HAP-1 (cell line): ENCODE data around the gene SLC6A20.
"Not testable (repeated sequence)": the region's sequence is repeated elsewhere in the genome, so short reads cannot be mapped to it uniquely, and the experiment has no call there.

Experiments
- DNase-seq, 2 experiments: peaks; one replicate each; pipeline ENCODE4 v3.0.0-alpha.2; 2016 to 2020; ENCODE audit warnings: low spot score in 2 of 2
- H3K27me3 ChIP-seq: fragments of 250-450 bp; sonication (Bioruptor Pico); 2 replicates; pipeline ENCODE4 v1.5.1; 2020; ENCODE audit warnings: low read depth, mild to moderate bottlenecking, moderate library complexity
- H3K36me3 ChIP-seq: fragments of 250-450 bp; sonication (Bioruptor Pico); replicated peaks from 2 replicates; pipeline ENCODE4 v1.5.1; 2020; ENCODE audit warnings: mild to moderate bottlenecking
- H3K4me1 ChIP-seq: fragments of 250-450 bp; sonication (Bioruptor Pico); 2 replicates; pipeline ENCODE4 v1.5.1; 2020; ENCODE audit warnings: mild to moderate bottlenecking
- H3K4me3 ChIP-seq: fragments of 250-450 bp; sonication (Bioruptor Pico); 2 replicates; pipeline ENCODE4 v1.5.1; 2020; ENCODE audit warnings: mild to moderate bottlenecking, moderate library complexity
- H3K9me3 ChIP-seq: fragments of 250-450 bp; sonication (Bioruptor Pico); 2 replicates; pipeline ENCODE4 v1.5.1; 2020; ENCODE audit warnings: mild to moderate bottlenecking, moderate library complexity
- in situ Hi-C: fragments of 300-500 bp; cut with MboI; formaldehyde crosslinking; loops from 3 replicates; pipeline ENCODE4 v1.14.3; 2020; ENCODE audit warnings: low sequenced_read_pairs, inconsistent platforms, mixed read lengths

SLC6A20 gene

GRCh38 chr3:45751537-45752242 lies 44.6 kb downstream of the SLC6A20 start:
- H3K27me3 ChIP-seq: no peaks in the 10 kb centered on the region
- DNase-seq: no peak
- 0 out of 2 replicates have a peak, but pooled peaks cover 3% of the 10 kb centered on the region for H3K36me3 ChIP-seq
- H3K4me1 ChIP-seq: no peaks in the 10 kb centered on the region
- H3K9me3 ChIP-seq: no peaks in the 10 kb centered on the region
- in situ Hi-C loops: no loop called here
- no peak overlapping the region for H3K4me3 ChIP-seq

GRCh38 chr3:45749880-45750279 lies 46.5 kb downstream of the SLC6A20 start:
- DNase-seq: no peak
- 0 out of 2 replicates have a peak, but pooled peaks cover 3% of the 10 kb centered on the region for H3K36me3 ChIP-seq
- H3K4me3 ChIP-seq: no peak overlapping the region
- H3K27me3 ChIP-seq: no peaks in the 10 kb centered on the region
- H3K9me3 ChIP-seq: no peaks in the 10 kb centered on the region
- in situ Hi-C loops: no loop called here
- no peaks in the 10 kb centered on the region for H3K4me1 ChIP-seq

- in situ Hi-C loops, DNase-seq, H3K4me1 ChIP-seq, H3K9me3 ChIP-seq, H3K4me3 ChIP-seq, H3K36me3 ChIP-seq, H3K27me3 ChIP-seq: not testable (repeated sequence)
Measured at GRCh38 chr3:45749036-45749600, 47.2 kb downstream of the SLC6A20 start.

DNA sequence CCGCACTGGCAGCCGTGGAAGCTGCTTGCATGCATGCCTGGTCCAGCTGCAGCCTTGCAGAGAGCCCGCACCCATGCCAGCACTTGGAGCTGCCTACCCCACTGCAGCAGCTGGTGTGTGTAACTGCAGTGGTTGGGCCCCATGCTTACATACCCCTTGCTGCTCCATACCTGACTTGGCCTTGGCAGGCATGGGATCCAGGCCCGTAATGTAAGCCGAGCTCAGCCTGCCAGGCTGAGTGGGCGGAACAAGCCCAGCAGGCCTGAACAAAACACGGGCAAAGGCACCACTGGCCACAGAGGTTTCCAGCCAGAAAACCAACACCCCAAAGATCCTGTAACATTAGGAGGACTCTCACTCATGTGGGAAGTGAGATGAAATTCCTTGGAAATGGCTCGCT lies 48.3 kb downstream of the SLC6A20 start:
- Histone ChIP-seq H3K4me3 (no peak overlapping the region), H3K4me1 (no peaks in the 10 kb centered on the region), H3K36me3 (peaks cover 15% of the 10 kb centered on the region), H3K9me3 (no peaks in the 10 kb centered on the region), H3K27me3 (no peaks in the 10 kb centered on the region)
- in situ Hi-C loops: no loop called here
- DNase-seq: no peak

DNA sequence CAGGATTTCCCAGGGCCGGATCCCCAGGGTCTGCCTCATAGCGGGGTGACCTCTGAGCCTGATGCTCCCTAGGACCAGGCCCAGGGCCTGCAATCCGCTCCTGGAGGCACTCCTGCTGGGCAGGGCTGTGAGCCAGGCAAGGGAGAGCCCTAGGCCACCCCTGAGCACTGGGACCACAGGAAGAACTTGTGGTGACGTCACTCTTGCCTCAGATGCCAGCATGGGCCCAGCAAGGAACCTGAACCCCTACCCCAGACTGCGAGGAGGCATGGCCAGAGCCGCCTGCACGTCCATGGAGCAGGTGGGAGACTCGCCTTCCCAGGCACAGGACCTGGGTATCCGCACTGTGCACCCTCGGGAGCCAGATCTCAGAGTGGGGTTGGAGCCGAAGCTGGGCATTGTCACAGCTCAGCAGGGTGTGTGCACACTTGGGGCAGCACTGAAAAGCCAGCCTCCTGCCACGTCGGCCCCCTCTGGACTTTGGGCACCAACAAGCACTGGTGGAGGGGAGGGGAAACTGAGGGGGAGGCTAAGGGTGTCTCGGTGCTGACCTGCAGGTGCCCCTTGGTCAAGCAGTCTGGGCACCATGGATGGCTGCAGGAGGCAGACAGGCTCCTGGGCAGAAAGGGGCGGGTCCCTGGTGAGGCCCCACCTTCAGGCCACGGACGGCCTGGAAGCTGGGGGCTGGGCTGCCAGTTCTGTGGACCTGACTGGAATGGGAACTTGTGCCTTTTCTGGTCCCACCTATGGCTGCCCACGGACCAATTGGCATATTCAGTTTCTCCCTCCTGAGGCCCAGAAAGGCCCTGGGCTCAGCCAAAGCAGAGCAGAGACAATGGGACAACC lies 49.3 kb downstream of the SLC6A20 start:
- H3K27me3 ChIP-seq: no peaks in the 10 kb centered on the region
- DNase-seq: no peak
- peaks cover 15% of the 10 kb centered on the region for H3K36me3 ChIP-seq
- H3K9me3 ChIP-seq: no peaks in the 10 kb centered on the region
- H3K4me3 ChIP-seq: no peak overlapping the region
- peaks cover 4% of the 10 kb centered on the region for H3K4me1 ChIP-seq
- in situ Hi-C loops: no loop called here

GRCh38 chr3:45746165-45746776 lies 50.1 kb downstream of the SLC6A20 start:
- in situ Hi-C loops: no loop called here
- H3K9me3 ChIP-seq: no peaks in the 10 kb centered on the region
- H3K36me3 ChIP-seq: peaks cover 19% of the 10 kb centered on the region
- no peaks in the 10 kb centered on the region for H3K27me3 ChIP-seq
- no peak overlapping the region for H3K4me3 ChIP-seq
- H3K4me1 ChIP-seq: peaks cover 10% of the 10 kb centered on the region
- no peak for DNase-seq

GRCh38 chr3:45742461-45743089 lies 53.8 kb downstream of the SLC6A20 start:
- Histone ChIP-seq H3K36me3 (peaks cover 47% of the 10 kb centered on the region), H3K4me3 (no peak overlapping the region), H3K9me3 (no peaks in the 10 kb centered on the region), H3K4me1 (peaks cover 38% of the 10 kb centered on the region), H3K27me3 (no peaks in the 10 kb centered on the region)
- in situ Hi-C loops: no loop called here
- DNase-seq: no peak

GRCh38 chr3:45741742-45742460 lies 54.4 kb downstream of the SLC6A20 start:
- no peak overlapping the region for H3K4me3 ChIP-seq
- in situ Hi-C loops: no loop called here
- DNase-seq: peak in 1 of 2 experiments; percentile 50
- H3K4me1 ChIP-seq: peaks cover 38% of the 10 kb centered on the region
- H3K9me3 ChIP-seq: no peaks in the 10 kb centered on the region
- H3K27me3 ChIP-seq: no peaks in the 10 kb centered on the region
- peaks cover 45% of the 10 kb centered on the region for H3K36me3 ChIP-seq

DNA sequence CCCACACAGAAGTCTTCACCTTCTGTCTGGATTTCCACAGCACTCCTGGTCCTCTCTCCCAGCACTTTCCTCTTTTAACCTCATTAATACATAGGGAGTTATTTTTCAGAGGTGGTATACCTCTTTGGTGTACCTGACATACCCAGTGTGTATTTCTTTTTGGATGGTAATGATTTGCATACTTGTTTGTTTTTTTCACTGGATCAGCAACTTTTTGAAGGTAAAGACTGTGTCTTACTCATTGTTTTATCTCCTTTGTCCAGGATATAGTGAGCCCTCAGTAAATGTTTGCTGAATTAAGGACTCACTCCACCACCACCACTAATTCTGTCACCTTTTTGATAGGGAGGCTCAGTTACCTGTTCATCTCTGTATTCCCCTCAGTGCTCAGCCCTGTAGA lies 55.1 kb downstream of the SLC6A20 start:
- no peak for DNase-seq
- in situ Hi-C loops: no loop called here
- H3K4me3 ChIP-seq: no peak overlapping the region
- no peaks in the 10 kb centered on the region for H3K9me3 ChIP-seq
- H3K4me1 ChIP-seq: peaks cover 38% of the 10 kb centered on the region
- no peaks in the 10 kb centered on the region for H3K27me3 ChIP-seq
- H3K36me3 ChIP-seq: peaks cover 47% of the 10 kb centered on the region

GRCh38 chr3:45739991-45740390 lies 56.3 kb downstream of the SLC6A20 start:
- Histone ChIP-seq H3K9me3 (no peaks in the 10 kb centered on the region), H3K27me3 (no peaks in the 10 kb centered on the region), H3K4me1 (peaks cover 38% of the 10 kb centered on the region), H3K4me3 (no peak overlapping the region), H3K36me3 (peaks cover 55% of the 10 kb centered on the region)
- peak; percentile 55 to 95 for DNase-seq
- in situ Hi-C loops: no loop called here

GRCh38 chr3:45737234-45737633 lies 59.1 kb downstream of the SLC6A20 start:
- in situ Hi-C loops: no loop called here
- Histone ChIP-seq H3K4me3 (no peak overlapping the region), H3K36me3 (peaks cover 56% of the 10 kb centered on the region), H3K27me3 (no peaks in the 10 kb centered on the region), H3K9me3 (no peaks in the 10 kb centered on the region), H3K4me1 (peaks cover 34% of the 10 kb centered on the region)
- DNase-seq: no peak

- Histone ChIP-seq H3K27me3 (no peaks in the 10 kb centered on the region), H3K9me3 (no peaks in the 10 kb centered on the region), H3K4me1 (peaks cover 32% of the 10 kb centered on the region), H3K4me3 (no peak overlapping the region), H3K36me3 (peaks cover 59% of the 10 kb centered on the region)
- DNase-seq: no peak
- in situ Hi-C loops: no loop called here
Measured at GRCh38 chr3:45736707-45737106, 59.6 kb downstream of the SLC6A20 start.
